CD4-positive, alpha-beta T cell (primary cell): Measurements from ENCODE around the gene KSR2. TPM values are rescaled to one million over a fixed set of nuclear protein-coding genes. Genes with fewer than 3 reads are reported as not detected.

ENCODE experiments used
- ATAC-seq: fragments of 200-7000 bp; cut with Tn5 transposase; one replicate; pipeline ENCODE4 v1.10.0; 2022; ENCODE audit warnings: mild to moderate bottlenecking; ENCODE audit not compliant: poor library complexity
- CTCF ChIA-PET: fragments of 350-600 bp; sonication (Branson Sonifier 250); formaldehyde crosslinking; loops from one replicate; lab custom pipeline; 2021; ENCODE audit warnings: antibody characterized with exemption, inconsistent platforms; lab: Charles Lee
- POLR2A ChIA-PET: fragments of 350-600 bp; sonication (Branson Sonifier 250); formaldehyde crosslinking; loops from one replicate; lab custom pipeline; 2021; ENCODE audit warnings: antibody characterized with exemption, inconsistent platforms; lab: Charles Lee
- DNase-seq, 14 experiments: peaks; one replicate each; pipeline ENCODE4 v3.0.0-alpha.2; 2013 to 2020; ENCODE audit warnings: mixed read lengths in 2 of 14
- H3K27ac ChIP-seq, 2 donors: one replicate each; pipeline versions ENCODE4 v1.5.1 to v1.7.0; 2013; ENCODE audit warnings: low read length in 2 of 2, low read depth in 1 of 2, mild to moderate bottlenecking in 1 of 2
- H3K27me3 ChIP-seq, 2 experiments: 1 replicate in 1 of 2; 2 replicates in 1 of 2; pipeline versions ENCODE4 v1.6.1 to v1.7.0; 2013; ENCODE audit warnings: low read length in 2 of 2, control low read depth in 1 of 2, mild to moderate bottlenecking in 1 of 2, moderate library complexity in 1 of 2; ENCODE audit not compliant: insufficient read depth in 2 of 2, control insufficient read depth in 1 of 2
- H3K36me3 ChIP-seq: one replicate; pipeline ENCODE4 v1.6.1; 2013; ENCODE audit warnings: low read length, control low read depth; ENCODE audit not compliant: insufficient read depth
- H3K4me1 ChIP-seq: one replicate; pipeline ENCODE4 v1.6.1; 2013; ENCODE audit warnings: low read length, control low read depth; ENCODE audit not compliant: insufficient read depth
- H3K4me3 ChIP-seq: one replicate; pipeline ENCODE4 v1.5.1; 2013; ENCODE audit warnings: mild to moderate bottlenecking, low read length, moderate library complexity
- H3K9me3 ChIP-seq, 2 experiments: 1 replicate in 1 of 2; 2 replicates in 1 of 2; pipeline versions ENCODE4 v1.6.1 to v1.7.0; 2013; ENCODE audit warnings: low read length in 2 of 2, mild to moderate bottlenecking in 2 of 2, control low read depth in 1 of 2, moderate library complexity in 1 of 2; ENCODE audit not compliant: control insufficient read depth in 1 of 2, insufficient read depth in 1 of 2
- H3K27ac Mint-ChIP-seq: one replicate; pipeline ENCODE4 v1.8.0; 2020; ENCODE audit warnings: mixed read lengths
- H3K27me3 Mint-ChIP-seq: one replicate; pipeline ENCODE4 v1.8.0; 2021; ENCODE audit warnings: mixed read lengths
- H3K36me3 Mint-ChIP-seq: one replicate; pipeline ENCODE4 v1.8.0; 2021; ENCODE audit warnings: low read depth, mixed read lengths
- H3K4me1 Mint-ChIP-seq: one replicate; pipeline ENCODE4 v1.8.0; 2021; ENCODE audit warnings: low read depth, mixed read lengths
- H3K4me3 Mint-ChIP-seq: one replicate; pipeline ENCODE4 v1.8.0; 2020; ENCODE audit warnings: mild to moderate bottlenecking, mixed read lengths
- H3K9me3 Mint-ChIP-seq: one replicate; pipeline ENCODE4 v1.8.0; 2020; ENCODE audit warnings: mixed read lengths
- CTCF ChIP-seq: fragments of 200-600 bp; IDR thresholded peaks from one replicate; pipeline ENCODE4 v1.8.0; 2022; ENCODE audit warnings: antibody characterized with exemption, mild to moderate bottlenecking
- intact Hi-C, 2 experiments: fragments of 100-400 bp; cut with DNase I in 1 of 2; cut with micrococcal nuclease in 1 of 2; formaldehyde crosslinking; loops; one replicate each; pipeline versions ENCODE4 v1.15.1 to v1.9.0; 2023 to 2025; cut with DNase I, micrococcal nuclease
- total RNA-seq, 174 experiments: library from RNA in 2 of 174; stranded (reverse) in 2 of 174; gene quantifications; one replicate each; pipeline ENCODE4 v1.2.3 and lab custom pipeline; 2021 to 2026

The KSR2 gene
- total RNA-seq, 2 experiments from 2014 or later: 0.05 to 0.17 TPM

- Mint-ChIP-seq H3K4me1 (no peaks in the 10 kb centered on the region), H3K9me3 (no peaks in the 10 kb centered on the region), H3K27ac (no peak overlapping the region), H3K36me3 (no peaks in the 10 kb centered on the region), H3K27me3 (no peaks in the 10 kb centered on the region), H3K4me3 (no peak overlapping the region)
- TF ChIP-seq CTCF: no peak
- H3K27ac ChIP-seq: no peak overlapping the region
- no peaks in the 10 kb centered on the region for H3K36me3 ChIP-seq
- peaks cover 0 to 8% of the 10 kb centered on the region in 2 experiments for H3K9me3 ChIP-seq
- ATAC-seq (no peak), DNase-seq (no peak)
- H3K4me3 ChIP-seq: no peak overlapping the region
- intact Hi-C loops: no loop called here
- CTCF ChIA-PET: interaction anchor here (0.7 kb wide), 1 partner anchor 317 kb away, joined by 3 read pairs; no protein-coding TSS in a partner anchor
- H3K4me1 ChIP-seq: no peaks in the 10 kb centered on the region
- POLR2A ChIA-PET: no interaction called here
- H3K27me3 ChIP-seq: no peaks in the 10 kb centered on the region
Observed at GRCh38 chr12:117433878-117434277, 534.9 kb downstream of the KSR2 start.

GRCh38 chr12:117430246-117430645 lies 538.5 kb downstream of the KSR2 start:
- no peaks in the 10 kb centered on the region for H3K4me1 ChIP-seq
- H3K27me3 ChIP-seq: no peaks in the 10 kb centered on the region
- intact Hi-C loops: no loop called here
- H3K27ac ChIP-seq: no peak overlapping the region
- TF ChIP-seq CTCF: no peak
- H3K36me3 ChIP-seq: no peaks in the 10 kb centered on the region
- Mint-ChIP-seq H3K4me1 (no peaks in the 10 kb centered on the region), H3K27me3 (no peaks in the 10 kb centered on the region), H3K4me3 (no peak overlapping the region), H3K9me3 (peaks cover 3% of the 10 kb centered on the region), H3K27ac (no peak overlapping the region), H3K36me3 (no peaks in the 10 kb centered on the region)
- DNase-seq (no peak), ATAC-seq (no peak)
- ChIA-PET CTCF (no interaction called here), POLR2A (no interaction called here)
- H3K4me3 ChIP-seq: no peak overlapping the region
- peaks cover 0 to 5% of the 10 kb centered on the region in 2 experiments for H3K9me3 ChIP-seq

GRCh38 chr12:117427211-117427610 lies 541.6 kb downstream of the KSR2 start:
- H3K9me3 Mint-ChIP-seq: peaks cover 7% of the 10 kb centered on the region
- H3K4me1 Mint-ChIP-seq: no peaks in the 10 kb centered on the region
- no peak for TF ChIP-seq CTCF
- H3K4me1 ChIP-seq: no peaks in the 10 kb centered on the region
- no peaks in the 10 kb centered on the region for H3K36me3 ChIP-seq
- intact Hi-C loops: no loop called here
- no peak overlapping the region for H3K27ac ChIP-seq
- H3K9me3 ChIP-seq: peaks cover 0 to 9% of the 10 kb centered on the region in 2 experiments
- POLR2A ChIA-PET: no interaction called here
- H3K27me3 ChIP-seq: peaks cover 0 to 6% of the 10 kb centered on the region in 2 experiments
- no peak overlapping the region for H3K4me3 ChIP-seq
- no peak for ATAC-seq
- H3K27ac Mint-ChIP-seq: no peak overlapping the region
- H3K36me3 Mint-ChIP-seq: no peaks in the 10 kb centered on the region
- CTCF ChIA-PET: no interaction called here
- peaks cover 5% of the 10 kb centered on the region for H3K27me3 Mint-ChIP-seq
- H3K4me3 Mint-ChIP-seq: no peak overlapping the region
- no peak for DNase-seq
